K562 (cell line): ENCODE measurements around the gene ELK4. TPM values are rescaled to one million over a fixed set of nuclear protein-coding genes. Genes with fewer than 3 reads are reported as not detected.

Experiments used
- ARID2 ChIP-seq: fragments of 450-650 bp; IDR thresholded peaks from 2 replicates; pipeline ENCODE4 v1.6.1; 2017; ENCODE audit warnings: antibody characterized with exemption, mild to moderate bottlenecking
- CBFA2T3 ChIP-seq: fragments of 450-650 bp; IDR thresholded peaks from 2 replicates; pipeline ENCODE4 v1.6.1; 2017
- EGR1 ChIP-seq: fragments of 450-650 bp; conservative IDR thresholded peaks from 2 replicates; pipeline ENCODE4 v1.6.1; 2017; ENCODE audit warnings: mild to moderate bottlenecking
- GTF2E2 ChIP-seq: fragments of 200-800 bp; sonication (Bioruptor generic); IDR thresholded peaks from 2 replicates; pipeline ENCODE4 v1.6.1; 2016; ENCODE audit warnings: missing genetic modification characterization, missing compliant biosample characterization
- GTF2F1 ChIP-seq: IDR thresholded peaks from 2 replicates; pipeline ENCODE4 v1.6.1; 2011; ENCODE audit warnings: low read depth, low read length, improper control_type of control experiment
- JUNB ChIP-seq: fragments of 450-650 bp; formaldehyde crosslinking; conservative IDR thresholded peaks from 2 replicates; pipeline ENCODE4 v1.4.0; 2020; ENCODE audit warnings: mild to moderate bottlenecking
- POLR2AphosphoS5 ChIP-seq: IDR thresholded peaks from 2 replicates; pipeline ENCODE4 v1.6.1; 2011; ENCODE audit warnings: mild to moderate bottlenecking, low read depth, low read length, moderate library complexity; ENCODE audit not compliant: control insufficient read depth, insufficient read depth
- RBM34 ChIP-seq: fragments of 200-400 bp; formaldehyde crosslinking; IDR thresholded peaks from 2 replicates; pipeline ENCODE4 v1.6.1; 2018; ENCODE audit warnings: low read length, borderline replicate concordance; ENCODE audit not compliant: insufficient read depth
- TAF7 ChIP-seq: fragments of 450-650 bp; IDR thresholded peaks from 2 replicates; pipeline ENCODE4 v1.6.1; 2016; ENCODE audit warnings: missing genetic modification characterization, missing compliant biosample characterization
- TCFL5 ChIP-seq: fragments of 250-450 bp; sonication (Bioruptor Pico); conservative IDR thresholded peaks from 2 replicates; pipeline ENCODE4 v1.6.1; 2021; ENCODE audit warnings: mild to moderate bottlenecking, moderate library complexity, matching md5 sums
- ZNF77 ChIP-seq: fragments of 250-450 bp; sonication (Bioruptor Pico); IDR thresholded peaks from 2 replicates; pipeline ENCODE4 v1.5.0; 2020
- ZNF830 ChIP-seq: fragments of 250-450 bp; sonication (Bioruptor Pico); IDR thresholded peaks from 2 replicates; pipeline ENCODE4 v1.5.0; 2021; ENCODE audit warnings: mild to moderate bottlenecking
- ZSCAN32 ChIP-seq: fragments of 450-650 bp; formaldehyde crosslinking; IDR thresholded peaks from 2 replicates; pipeline ENCODE4 v1.4.0; 2020; ENCODE audit warnings: mild to moderate bottlenecking, moderate library complexity
- polyA plus RNA-seq, 8 experiments: library from polyadenylated mRNA; depleted of rRNA in 4 of 8; stranded (reverse) in 5 of 8; unstranded in 3 of 8; fragments of >200 nt; fragmentation: Nextera tagmentation in 2 of 8; fragmentation: Illumina TruSeq in 1 of 8; extraction: Ambion mirVana in 2 of 8; extraction: Trizol in 1 of 8; gene quantifications; 2 replicates each; pipeline versions ENCODE4 v1.2.1 to v1.2.3, GENCODE V29; 2011 to 2014; ENCODE audit warnings: inconsistent platforms in 1 of 8, missing spikeins in 1 of 8
- total RNA-seq, 7 experiments: library from RNA; depleted of rRNA in 6 of 7; stranded (reverse); fragments of >200 nt in 6 of 7; fragmentation: Illumina TruSeq in 2 of 7; extraction: Trizol in 2 of 7; gene quantifications; 2 replicates each; pipeline versions ENCODE4 v1.2.1 to v1.2.3, GENCODE V29; 2011 to 2021; ENCODE audit warnings: low replicate concordance in 1 of 7
- TF ChIP-seq, protein P1 (sequence below): fragments of 250-450 bp; sonication (Bioruptor Pico); IDR thresholded peaks from 2 replicates; pipeline ENCODE4 v1.5.0; 2021
- TF ChIP-seq, protein P2 (sequence below): fragments of 250-450 bp; sonication (Bioruptor Pico); IDR thresholded peaks from 2 replicates; pipeline ENCODE4 v1.4.0; 2020; ENCODE audit warnings: mild to moderate bottlenecking, moderate library complexity, borderline replicate concordance
- TF ChIP-seq, protein P3 (sequence below): fragments of 450-650 bp; formaldehyde crosslinking; IDR thresholded peaks from 2 replicates; pipeline ENCODE4 v1.4.0; 2022; ENCODE audit warnings: missing genetic modification characterization
- TF ChIP-seq, protein P4 (sequence below): fragments of 250-450 bp; sonication (Bioruptor Pico); IDR thresholded peaks from 2 replicates; pipeline ENCODE4 v1.8.0; 2022; ENCODE audit warnings: inconsistent platforms, mild to moderate bottlenecking, moderate library complexity, borderline replicate concordance
- TF ChIP-seq, protein P5 (sequence below): fragments of 450-650 bp; IDR thresholded peaks from 2 replicates; pipeline ENCODE4 v1.6.1; 2016; ENCODE audit warnings: borderline replicate concordance
- TF ChIP-seq, protein P6 (sequence below): fragments of 450-650 bp; IDR thresholded peaks from 2 replicates; pipeline ENCODE4 v1.6.1; 2016; ENCODE audit warnings: missing biosample characterization, missing genetic modification characterization

Gene ELK4
- total and polyA plus RNA-seq, 9 of the 15 experiments (the other 6 are each of a cell fraction or from before 2014, with no cell fraction given), result 2.0 to 21.7 (median 9.2) TPM

DNA sequence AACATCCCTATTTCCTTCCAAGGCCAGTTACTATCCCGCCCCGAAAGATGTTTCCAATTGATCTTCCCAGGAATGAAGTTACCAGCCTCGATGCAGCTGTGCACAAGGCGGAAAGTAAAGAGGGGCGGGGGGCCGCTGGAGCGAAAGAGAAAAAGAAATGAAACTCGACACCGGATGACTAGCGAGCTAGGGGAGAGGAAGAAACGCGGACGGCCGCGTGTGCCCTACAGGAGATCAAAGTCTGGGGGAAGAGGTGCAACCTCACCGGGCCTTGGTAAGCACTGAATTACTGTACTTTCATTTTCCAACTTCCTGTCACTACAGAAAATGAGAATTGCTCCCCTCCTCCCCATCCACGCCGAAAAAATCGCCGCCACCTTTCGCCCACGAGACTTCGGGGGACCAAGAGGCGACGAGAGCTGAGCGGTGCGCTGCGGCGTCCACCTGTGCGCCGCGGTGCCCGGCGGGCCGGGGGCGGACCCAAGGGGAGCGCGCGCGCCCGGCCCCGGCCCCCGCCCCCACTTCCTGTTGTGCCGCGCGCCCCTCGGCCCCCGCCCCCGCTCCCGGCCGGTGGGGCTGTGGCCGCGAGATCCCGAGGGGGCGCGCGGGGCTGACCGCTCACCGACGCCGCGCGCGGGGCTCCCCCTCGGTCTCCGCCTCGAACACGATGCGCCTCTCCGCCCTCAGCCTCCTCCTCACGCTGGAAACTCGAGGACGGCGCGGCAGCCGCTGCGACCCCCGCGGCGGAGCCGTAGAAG, 622 bp downstream of the ELK4 start (continued):
- TF ChIP-seq, protein P1, sequence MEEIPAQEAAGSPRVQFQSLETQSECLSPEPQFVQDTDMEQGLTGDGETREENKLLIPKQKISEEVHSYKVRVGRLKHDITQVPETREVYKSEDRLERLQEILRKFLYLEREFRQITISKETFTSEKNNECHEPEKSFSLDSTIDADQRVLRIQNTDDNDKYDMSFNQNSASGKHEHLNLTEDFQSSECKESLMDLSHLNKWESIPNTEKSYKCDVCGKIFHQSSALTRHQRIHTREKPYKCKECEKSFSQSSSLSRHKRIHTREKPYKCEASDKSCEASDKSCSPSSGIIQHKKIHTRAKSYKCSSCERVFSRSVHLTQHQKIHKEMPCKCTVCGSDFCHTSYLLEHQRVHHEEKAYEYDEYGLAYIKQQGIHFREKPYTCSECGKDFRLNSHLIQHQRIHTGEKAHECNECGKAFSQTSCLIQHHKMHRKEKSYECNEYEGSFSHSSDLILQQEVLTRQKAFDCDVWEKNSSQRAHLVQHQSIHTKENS (CRISPR knock-in tag), result no peak
- TF ChIP-seq, protein P2, sequence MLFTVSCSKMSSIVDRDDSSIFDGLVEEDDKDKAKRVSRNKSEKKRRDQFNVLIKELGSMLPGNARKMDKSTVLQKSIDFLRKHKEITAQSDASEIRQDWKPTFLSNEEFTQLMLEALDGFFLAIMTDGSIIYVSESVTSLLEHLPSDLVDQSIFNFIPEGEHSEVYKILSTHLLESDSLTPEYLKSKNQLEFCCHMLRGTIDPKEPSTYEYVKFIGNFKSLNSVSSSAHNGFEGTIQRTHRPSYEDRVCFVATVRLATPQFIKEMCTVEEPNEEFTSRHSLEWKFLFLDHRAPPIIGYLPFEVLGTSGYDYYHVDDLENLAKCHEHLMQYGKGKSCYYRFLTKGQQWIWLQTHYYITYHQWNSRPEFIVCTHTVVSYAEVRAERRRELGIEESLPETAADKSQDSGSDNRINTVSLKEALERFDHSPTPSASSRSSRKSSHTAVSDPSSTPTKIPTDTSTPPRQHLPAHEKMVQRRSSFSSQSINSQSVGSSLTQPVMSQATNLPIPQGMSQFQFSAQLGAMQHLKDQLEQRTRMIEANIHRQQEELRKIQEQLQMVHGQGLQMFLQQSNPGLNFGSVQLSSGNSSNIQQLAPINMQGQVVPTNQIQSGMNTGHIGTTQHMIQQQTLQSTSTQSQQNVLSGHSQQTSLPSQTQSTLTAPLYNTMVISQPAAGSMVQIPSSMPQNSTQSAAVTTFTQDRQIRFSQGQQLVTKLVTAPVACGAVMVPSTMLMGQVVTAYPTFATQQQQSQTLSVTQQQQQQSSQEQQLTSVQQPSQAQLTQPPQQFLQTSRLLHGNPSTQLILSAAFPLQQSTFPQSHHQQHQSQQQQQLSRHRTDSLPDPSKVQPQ (CRISPR knock-in tag), result no peak
- TF ChIP-seq, protein P3, sequence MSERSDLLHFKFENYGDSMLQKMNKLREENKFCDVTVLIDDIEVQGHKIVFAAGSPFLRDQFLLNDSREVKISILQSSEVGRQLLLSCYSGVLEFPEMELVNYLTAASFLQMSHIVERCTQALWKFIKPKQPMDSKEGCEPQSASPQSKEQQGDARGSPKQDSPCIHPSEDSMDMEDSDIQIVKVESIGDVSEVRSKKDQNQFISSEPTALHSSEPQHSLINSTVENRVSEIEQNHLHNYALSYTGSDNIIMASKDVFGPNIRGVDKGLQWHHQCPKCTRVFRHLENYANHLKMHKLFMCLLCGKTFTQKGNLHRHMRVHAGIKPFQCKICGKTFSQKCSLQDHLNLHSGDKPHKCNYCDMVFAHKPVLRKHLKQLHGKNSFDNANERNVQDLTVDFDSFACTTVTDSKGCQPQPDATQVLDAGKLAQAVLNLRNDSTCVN (CRISPR knock-in tag), result no peak
- 0 out of 2 replicates have a peak, but pooled peaks have one; percentile 9 for TF ChIP-seq ARID2
- TF ChIP-seq ZNF830, result no peak
- TF ChIP-seq EGR1, result peak; percentile 44
- no peak; the same call in 1 of the 2 replicates for TF ChIP-seq GTF2F1
- TF ChIP-seq TCFL5 (CRISPR knock-in tag), result no peak
- TF ChIP-seq JUNB (CRISPR knock-in tag), result no peak
- no peak for TF ChIP-seq RBM34
- TF ChIP-seq GTF2E2 (tag), result no peak
- TF ChIP-seq TAF7 (tag), result peak; percentile 71
- TF ChIP-seq, protein P4, sequence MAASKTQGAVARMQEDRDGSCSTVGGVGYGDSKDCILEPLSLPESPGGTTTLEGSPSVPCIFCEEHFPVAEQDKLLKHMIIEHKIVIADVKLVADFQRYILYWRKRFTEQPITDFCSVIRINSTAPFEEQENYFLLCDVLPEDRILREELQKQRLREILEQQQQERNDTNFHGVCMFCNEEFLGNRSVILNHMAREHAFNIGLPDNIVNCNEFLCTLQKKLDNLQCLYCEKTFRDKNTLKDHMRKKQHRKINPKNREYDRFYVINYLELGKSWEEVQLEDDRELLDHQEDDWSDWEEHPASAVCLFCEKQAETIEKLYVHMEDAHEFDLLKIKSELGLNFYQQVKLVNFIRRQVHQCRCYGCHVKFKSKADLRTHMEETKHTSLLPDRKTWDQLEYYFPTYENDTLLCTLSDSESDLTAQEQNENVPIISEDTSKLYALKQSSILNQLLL (CRISPR knock-in tag), result no peak
- TF ChIP-seq POLR2AphosphoS5, result peak; percentile 85
- TF ChIP-seq, protein P5, sequence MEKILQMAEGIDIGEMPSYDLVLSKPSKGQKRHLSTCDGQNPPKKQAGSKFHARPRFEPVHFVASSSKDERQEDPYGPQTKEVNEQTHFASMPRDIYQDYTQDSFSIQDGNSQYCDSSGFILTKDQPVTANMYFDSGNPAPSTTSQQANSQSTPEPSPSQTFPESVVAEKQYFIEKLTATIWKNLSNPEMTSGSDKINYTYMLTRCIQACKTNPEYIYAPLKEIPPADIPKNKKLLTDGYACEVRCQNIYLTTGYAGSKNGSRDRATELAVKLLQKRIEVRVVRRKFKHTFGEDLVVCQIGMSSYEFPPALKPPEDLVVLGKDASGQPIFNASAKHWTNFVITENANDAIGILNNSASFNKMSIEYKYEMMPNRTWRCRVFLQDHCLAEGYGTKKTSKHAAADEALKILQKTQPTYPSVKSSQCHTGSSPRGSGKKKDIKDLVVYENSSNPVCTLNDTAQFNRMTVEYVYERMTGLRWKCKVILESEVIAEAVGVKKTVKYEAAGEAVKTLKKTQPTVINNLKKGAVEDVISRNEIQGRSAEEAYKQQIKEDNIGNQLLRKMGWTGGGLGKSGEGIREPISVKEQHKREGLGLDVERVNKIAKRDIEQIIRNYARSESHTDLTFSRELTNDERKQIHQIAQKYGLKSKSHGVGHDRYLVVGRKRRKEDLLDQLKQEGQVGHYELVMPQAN, result peak; percentile 91
- TF ChIP-seq, protein P6, sequence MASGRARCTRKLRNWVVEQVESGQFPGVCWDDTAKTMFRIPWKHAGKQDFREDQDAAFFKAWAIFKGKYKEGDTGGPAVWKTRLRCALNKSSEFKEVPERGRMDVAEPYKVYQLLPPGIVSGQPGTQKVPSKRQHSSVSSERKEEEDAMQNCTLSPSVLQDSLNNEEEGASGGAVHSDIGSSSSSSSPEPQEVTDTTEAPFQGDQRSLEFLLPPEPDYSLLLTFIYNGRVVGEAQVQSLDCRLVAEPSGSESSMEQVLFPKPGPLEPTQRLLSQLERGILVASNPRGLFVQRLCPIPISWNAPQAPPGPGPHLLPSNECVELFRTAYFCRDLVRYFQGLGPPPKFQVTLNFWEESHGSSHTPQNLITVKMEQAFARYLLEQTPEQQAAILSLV, result no peak
- TF ChIP-seq ZSCAN32, result no peak
- no peak for TF ChIP-seq ZNF77 (CRISPR knock-in tag)
- peak; percentile 13; the same call in 1 of the 2 replicates for TF ChIP-seq CBFA2T3
